Activated T-cell treated with anti-CD3 and anti-CD28 coated beads for 4 hours (primary cell): ENCODE measurements around the gene PRRX1.

Source experiments
- DNase-seq: peaks from one replicate; pipeline ENCODE4 v3.0.0-alpha.2; 2020

PRRX1 gene

DNA sequence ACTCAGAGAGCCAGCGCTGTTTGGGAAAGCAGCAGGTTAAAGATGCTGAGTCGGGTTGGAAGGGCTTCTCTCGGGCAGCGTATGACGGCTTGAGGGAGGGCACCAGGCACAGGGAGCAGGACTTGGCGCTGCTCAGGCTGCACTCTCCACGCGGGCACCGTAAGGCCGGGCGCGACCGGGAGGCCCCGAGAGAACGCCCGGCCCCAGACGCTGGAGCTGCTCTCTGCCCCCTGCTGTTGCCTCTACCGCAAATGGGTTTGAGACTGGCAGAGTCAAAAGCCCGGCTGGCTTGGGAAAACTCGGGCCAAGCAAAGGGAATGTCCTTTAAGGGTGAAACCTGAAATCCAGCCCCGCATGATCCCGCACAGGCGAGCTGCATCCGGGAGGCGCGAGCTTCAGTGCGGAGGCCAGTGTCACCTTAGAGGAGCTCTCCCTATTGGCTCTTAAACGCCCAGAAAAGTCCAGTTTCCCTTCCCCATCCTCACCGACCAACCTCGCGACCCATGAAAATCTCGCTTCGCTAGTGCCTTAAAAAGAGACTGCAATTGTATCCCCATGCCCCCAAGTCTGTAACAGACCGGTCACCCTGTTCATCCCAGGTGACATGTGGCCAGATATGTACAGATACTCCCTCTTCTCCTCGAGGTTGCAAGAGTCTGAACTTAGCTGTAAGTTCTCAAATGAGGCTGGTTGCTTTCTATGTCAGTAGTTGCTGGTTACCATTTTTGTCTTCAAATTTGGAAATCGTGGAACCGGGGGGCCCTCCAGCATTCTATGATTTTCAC is 1.1 kb downstream of the PRRX1 start:
- DNase-seq, result no peak

DNA sequence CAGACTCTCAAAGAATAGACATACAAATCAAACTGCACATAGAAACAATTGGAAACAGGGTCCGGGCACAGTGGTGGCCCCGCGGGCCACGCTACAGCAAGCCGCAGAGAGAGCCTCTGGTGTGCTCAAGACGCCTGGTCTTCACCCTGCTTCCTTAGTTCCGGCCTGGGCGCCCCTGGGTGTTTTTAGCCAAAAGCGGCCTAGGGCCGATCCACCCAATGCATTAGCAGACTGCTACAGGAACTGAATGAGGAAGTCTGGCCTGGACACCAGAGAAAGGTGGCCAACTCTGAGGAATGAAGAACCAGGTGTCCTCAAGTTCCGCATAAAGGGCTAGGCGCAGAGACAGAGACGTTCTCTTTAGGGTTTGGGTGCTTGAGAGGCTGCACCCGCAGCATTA is 1.7 kb downstream of the PRRX1 start:
- DNase-seq, result no peak

DNA sequence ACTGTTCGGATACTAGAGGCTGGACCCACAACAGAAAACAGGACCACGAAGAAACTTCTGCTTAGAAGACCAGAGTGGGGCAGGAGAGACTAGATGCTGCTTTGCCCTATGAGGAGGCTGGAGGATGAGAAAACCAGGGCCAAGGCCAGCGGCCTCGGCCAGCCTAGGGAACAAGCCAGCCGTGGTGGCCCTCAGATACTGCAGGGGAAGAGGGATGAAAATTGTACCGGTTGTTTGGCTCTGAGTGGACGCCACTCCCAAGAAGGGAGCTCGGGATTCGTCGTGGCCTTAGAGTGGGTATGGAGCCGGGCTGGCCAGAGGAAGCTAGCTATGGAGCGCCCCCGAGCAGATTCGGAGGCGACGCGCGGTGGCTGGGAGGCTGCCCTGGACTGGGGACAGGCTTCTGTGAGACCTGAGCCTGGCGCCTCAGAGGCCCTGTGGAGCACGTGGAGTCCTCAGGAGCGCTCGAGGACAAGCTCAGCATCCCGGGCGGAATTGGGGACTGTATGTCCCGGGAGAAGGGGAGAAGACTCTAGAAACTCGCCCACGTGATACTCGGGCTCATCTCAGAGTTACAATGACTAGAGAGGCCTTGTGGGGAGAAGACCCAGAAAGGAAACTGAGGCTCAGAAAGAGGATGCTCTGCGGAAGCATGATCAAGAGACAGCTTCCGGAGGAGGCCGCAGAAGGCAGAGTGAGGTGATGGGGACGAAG is 2.8 kb downstream of the PRRX1 start:
- no peak for DNase-seq

DNA sequence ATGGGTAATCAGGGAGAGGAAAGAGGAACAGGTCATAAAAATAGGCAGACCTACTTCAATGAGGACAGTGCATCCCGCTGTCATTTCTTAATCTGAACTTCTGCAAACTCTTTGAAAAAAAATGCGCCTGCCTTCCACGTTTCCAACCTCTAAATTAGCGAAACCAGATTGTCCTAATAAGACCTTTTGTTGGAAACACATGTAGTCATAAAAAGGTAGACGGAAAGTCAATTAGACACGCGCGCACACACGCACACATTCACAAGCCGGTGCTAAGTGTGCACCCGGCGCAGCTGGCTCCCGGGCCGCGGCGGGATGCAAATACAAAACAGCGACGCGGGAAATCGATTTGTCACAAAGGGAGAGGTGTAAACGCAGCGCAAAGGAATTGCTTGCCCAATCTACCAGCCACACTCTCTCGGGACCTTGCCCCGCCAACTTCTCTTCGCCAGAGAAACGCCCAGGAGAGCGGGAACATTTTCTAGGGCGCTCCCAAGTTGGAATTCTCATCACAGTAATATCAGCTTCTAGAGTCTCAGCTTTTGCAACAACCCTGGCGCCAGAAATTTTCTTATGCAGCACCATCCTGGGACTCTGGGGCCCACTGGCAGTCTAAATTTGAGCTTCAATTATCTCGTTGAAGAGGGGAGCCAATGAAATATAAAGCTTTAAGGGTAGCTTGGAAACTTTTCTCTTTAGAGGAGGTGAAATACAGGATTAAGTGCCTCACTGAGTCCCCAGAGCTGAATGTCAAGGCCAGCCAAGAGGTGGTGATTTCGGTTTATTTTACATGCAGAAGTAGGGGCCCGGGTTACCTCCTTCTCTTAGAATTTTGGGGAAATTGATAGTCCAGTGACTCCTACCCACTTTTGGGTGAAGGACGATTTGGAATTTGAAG is 4.5 kb downstream of the PRRX1 start:
- no peak for DNase-seq

DNA sequence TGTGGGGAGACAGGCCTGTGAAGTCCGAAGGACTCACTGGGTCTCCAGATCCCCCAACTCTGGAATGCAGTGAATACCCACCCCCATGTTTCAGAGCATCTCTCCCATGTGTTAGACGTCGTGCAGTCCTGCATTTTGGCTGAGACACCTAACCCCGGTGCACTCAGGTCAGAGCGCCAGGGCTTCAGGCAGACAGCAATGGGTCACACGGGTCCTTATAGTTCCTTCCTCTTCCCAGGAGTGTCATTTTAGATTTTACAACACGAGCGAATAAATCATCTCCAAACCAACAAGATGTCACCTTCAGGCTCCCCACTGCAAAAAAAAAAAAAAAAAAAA is 5.1 kb downstream of the PRRX1 start:
- no peak for DNase-seq

DNA sequence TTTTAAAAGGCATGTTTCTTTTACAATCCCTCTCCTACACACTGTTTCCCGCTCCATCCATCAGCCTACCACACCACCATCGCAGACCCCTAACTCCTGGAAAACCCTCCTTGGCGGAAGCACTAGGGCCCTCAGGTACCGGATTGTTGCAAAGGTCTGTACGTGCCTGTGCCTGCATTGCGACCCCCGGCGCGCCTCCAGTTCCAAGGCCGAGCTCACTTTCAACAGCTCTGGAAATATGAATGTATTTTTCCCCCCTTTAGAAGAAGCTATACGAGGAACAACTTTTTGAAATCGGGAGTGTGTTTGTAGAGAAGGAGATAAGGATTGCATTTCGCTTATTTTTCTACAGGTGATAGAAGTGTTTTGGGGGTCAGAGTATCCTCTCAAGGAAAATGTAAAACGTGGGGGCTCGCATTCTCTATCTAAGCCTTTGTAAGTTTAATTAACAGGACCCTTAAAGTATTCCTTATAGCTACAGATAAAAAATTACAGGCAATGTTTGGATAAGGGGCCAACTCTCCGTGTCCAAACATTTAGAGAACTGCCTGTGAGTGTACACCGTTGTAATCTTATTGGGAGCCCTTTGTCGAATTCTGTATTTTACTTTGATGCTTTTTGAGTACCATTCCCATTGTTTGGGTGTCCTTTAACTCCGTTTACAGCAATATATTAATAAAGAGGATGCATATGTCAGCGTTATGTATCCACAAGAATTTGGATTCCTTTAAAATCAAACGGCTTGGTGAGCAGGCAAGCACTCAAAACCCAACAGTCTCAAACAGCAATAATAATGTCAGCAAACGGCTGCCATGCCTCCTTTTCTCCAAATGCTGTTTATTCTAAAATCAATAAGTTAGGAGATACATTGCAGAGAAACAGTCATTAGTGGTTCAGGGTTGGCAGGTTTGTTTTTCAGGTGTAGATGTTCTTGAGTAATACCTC is 5.9 kb downstream of the PRRX1 start:
- no peak for DNase-seq

DNA sequence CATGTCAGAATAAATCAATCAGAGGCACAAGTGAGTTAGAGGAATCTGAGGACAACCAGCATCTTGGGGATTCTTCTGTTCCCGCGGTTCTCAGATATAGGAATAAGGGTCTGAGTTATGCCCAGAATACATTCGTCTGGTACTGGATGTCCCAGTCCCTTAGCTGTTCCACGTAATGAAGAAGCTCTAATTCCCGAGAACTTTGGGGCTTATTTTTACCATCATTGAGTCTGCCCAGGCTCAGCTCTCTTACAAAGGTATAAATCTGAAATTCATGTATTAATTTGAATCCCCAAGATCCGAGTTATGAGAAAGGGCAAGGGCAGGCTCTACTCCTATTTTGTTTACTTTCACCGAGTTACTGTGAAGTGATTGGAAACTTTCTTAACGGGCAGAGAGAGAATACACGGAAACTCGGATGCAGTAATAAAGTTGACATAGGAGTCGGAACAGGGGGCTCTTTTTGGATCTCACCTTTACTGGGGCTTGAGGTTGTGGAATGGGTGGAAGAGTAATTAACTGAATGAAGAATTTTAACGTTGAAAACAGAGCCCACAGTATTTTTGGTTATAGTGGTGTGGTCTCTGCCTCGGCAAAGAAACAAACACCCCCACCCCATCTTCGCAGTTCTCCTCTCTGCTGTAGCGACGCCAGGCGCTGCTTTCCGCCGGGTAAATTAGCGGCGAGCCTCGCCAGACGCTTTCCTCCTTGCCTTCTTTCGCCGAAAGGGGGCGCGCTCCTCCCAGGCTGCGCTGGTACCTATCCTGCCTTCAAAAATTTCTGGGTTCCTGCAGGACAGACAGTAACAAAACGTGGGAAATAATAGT is 7.1 kb downstream of the PRRX1 start:
- no peak for DNase-seq

DNA sequence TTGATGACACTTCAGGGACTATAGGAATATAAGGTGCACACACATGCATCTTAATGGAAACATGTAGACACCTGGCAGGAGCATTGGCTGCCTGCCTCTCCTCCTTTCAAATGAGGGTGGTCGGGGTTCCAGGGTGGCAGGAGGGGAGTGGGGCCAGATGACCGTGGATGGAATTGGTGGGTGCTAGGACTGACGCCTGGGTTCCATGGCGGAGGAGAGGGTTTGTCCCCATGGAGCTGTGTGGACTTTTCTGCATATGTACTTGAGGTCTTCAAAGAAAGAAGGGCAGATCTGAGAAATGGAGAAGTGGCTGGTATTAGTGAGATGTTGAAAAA is 7.7 kb downstream of the PRRX1 start:
- no peak for DNase-seq

DNA sequence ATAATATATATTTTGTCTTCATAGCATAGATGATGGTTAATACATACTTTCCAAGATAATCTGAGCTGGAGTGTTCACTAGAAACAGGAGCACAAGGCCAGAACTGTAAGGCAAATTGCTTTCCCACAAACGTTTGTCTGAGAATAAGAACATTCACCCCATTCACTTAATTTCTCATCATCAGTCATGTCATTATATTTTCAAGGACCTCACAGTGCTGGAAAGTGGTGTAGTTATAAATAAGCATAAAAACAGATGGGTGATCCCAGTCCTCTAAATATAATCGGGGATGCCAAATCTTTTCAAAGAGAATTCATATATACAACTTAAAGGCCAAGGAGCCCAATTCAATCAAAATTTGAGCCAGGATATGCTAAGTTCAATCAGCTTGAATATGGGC is 8.4 kb downstream of the PRRX1 start:
- no peak for DNase-seq

DNA sequence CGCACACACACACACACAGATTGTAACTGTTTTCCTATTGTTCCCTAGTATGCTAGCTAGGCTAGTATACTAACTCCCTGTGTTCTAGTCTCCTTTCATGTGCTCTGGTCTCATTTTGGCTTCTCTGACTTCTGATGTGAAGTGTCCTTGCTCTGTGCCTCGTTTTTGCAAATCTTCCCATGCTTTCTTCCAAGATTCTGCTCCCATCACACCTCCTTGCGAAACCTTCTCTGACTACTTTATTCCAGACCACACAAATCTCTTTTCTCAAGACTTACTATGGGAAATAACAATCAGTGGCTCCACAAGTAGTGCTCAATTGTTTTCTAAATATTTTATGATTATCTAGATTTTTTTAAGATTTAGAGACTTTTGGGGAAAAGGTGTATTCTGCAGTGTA is 10.3 kb downstream of the PRRX1 start:
- DNase-seq, result no peak

DNA sequence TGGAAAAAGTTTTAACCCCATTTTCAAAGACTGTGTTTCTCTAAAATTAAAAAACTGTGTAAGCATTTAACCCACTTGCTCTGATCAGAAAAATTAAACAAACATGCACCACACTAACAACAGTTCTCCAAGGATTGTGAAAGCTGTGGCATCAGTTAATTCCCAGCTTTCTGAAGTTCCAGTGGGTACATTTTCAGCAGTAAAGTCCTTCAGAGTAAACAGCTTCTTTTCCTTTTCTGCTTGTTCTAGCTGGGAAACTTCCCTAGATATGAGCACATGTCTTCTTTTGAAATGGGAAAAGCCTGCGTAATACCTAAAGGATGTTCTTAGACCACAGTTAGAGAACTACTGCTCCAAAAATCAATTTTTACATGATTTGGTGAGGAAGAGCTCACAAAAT is 11.1 kb downstream of the PRRX1 start:
- DNase-seq, result no peak

DNA sequence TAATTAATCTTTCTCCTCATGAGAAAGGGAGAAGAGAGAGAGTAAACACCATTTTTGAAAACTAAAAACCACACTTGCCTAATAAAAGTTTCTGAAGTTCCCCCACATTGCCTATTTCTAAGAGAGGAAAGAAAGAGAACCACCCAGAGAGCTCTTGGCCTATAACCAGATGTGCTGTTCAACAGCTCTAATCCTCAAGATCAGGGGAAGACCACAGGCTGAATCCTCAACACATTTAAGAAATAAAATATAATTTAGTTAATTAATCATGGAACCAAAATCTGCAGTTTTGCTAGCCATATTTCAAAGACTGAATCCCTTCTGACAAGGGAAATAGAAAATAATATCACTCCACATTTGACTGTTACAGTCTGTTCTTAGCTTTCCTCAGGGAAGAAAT is 11.9 kb downstream of the PRRX1 start:
- no peak for DNase-seq

DNA sequence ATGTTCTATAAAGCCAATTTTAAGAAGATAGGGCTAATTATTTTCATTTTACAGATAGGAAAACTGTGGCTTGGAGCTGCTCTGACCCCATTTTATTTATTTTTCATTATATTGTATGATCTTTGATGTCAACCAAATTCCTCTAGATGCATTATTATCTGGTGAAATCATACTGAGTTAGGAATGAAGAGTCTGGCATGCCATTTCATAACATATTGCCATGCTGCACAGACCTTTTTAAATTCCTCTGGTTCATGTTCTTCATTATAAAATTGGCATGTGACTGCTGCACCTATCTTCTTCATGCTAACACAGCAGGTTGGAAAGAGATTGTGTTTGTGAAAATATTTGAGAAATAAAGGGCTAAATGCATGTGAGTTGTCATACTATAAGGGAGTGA is 12.7 kb downstream of the PRRX1 start:
- no peak for DNase-seq

DNA sequence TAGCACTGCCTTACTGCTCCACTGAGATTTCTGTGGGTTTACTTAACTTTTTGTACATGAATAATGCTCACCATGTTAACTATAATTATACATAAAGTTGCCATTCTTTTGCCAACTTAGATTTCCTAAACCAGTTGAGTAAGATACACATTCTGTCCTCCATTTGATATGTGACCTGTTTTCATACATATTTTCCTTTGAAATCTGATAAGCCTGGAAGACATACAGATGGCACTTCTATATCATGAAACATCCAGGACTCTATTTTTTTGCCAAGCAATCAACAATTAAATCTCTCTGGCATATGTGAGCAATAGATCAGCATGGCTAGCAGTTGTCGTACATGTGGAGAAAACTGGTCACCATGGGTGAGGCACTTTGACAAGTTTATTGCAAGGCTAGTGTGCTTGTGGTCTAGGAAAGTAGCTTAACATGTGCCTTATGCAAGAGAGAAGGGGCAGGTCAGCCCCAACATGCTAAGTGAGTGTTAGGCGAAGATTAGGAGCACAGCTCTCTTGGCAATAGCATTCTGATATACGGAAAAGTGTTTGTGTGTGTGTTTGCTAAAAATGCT is 14.2 kb downstream of the PRRX1 start:
- DNase-seq, result no peak

DNA sequence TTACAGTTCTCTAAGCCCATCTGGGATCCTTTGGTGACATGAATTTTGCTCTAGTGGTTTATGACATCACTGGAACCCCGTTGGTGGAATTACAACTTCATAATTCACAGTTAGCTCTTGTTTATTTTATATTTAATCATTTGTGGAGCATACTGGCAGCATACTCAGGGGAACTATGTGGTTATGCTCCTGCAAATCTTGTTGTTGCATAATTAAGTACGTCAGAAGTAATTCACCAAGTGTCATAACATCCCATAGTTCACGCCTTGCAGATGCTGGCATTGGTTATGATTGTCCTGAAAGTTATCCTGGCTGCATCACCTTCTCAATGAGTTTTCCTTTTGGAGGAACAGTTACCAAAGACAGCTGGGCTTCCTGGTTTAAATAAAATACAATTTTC is 16.5 kb downstream of the PRRX1 start:
- no peak for DNase-seq

DNA sequence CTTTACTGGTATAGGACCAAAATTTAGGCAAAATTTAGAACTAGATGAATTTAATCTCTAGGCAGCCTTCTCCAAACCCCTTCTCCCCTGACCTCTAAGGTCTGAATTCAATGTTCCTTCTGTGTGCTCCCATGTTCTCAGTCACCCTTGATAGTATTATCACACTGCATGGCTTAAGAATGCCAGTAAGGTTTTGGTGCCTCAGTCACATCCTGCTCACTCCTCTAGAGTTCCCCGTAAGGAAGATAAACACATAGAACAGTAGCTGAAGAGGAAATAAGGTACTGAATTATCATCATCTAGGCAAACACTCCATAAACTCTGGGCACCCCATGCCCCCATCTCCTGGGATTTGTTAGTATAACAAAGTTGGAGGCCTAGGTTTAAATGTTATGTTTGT is 18.2 kb downstream of the PRRX1 start:
- DNase-seq, result no peak

DNA sequence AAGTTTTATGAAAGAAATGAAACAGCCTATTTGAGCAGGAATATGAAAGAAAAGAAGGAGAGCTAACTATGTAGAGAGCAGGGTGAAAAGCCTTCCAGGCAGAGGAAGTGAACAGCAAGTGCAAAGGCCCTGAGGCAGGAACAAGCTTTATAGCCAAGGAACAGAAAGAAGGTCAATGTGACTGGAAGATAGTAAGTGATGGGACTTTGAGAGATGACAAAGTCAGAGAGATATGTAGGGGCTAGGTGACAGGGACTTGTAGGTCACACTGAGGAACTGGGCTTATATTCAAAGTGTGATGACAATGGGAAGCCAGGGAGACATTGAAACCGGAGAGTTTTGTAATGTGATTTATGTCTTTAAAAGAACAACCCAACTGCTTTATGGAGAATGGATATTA is 18.9 kb downstream of the PRRX1 start:
- DNase-seq, result no peak

DNA sequence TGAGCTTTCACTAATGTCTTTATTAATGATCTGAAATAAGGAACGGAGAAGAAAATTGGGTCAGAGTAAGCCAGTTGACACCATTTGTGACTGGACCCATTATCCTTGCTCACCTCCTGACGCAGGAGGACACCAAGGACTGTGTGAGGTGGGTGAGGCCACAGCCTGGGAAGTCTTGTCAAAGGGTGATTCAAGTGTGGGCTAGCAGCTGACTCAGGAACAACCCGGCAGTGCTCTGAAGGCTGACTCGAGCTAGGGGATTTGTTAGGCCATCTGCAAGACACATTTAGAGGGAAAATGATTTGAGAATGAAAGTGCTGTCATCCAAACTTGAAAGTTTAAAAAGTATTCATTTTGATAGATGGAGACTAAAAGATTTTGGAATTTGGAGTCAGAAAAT is 21.2 kb downstream of the PRRX1 start:
- DNase-seq, result no peak

DNA sequence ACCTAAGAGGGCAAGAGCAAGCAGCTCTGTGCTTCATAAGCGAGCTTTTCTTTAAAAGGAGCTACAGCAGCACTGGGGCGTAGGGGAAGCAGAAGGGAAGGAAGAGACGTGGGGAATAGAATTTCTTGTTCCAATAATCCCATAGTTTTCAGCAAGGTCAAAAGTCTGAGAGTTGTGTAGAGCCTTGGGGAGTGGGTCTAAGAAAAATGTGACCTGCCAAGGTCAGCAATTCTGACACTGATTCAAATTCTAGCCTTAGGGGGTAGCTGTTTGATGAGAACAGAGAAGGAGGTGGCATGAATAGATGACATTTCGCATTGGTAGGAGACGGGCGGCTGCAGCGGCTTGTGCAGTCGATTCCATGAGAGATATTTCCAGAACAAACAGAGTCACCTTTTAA is 22.4 kb downstream of the PRRX1 start:
- no peak for DNase-seq

DNA sequence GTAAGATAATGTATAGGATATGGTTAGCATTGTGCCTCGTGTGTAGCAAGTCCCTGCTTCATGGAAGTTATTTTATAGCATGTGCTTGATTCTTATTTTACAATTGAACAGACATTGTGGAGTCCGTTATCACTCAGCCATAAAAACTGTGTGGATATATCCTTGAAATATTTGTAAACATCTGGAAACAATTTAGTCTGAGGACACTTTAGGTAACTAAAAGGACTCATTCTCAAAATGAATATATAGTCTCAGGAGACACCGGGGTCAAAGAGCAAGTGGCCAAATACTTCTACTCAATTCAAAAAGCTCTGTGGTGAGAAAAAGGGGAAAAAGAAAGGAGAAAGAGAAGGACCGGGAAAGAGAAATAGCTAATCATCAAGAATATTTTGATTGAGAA is 23.7 kb downstream of the PRRX1 start:
- no peak for DNase-seq

DNA sequence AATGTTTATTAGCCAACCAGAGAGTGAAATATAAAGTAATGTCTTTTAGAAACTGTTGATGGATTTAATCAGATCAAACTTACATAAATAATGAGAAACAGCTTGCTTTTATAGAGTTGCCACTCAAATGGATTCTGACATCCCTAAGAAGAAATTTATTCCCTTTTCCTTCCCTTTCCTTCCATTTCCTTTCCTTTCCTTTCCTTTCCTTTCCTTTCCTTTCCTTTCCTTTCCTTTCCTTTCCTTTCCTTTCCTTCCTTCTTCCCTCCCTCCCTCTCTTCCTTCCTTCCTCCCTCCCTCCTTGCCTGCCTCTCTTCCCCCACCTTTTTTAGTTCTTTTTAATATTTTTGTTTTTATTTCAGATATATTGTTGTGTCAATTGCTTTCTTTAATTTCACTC is 27.3 kb downstream of the PRRX1 start:
- no peak for DNase-seq
